HUES48 (cell line): ENCODE results near the gene SPIB.

Source experiments
- H3K27ac ChIP-seq: one replicate; pipeline ENCODE4 v1.7.0; 2013; ENCODE audit warnings: low read depth, low read length, inconsistent platforms
- H3K27me3 ChIP-seq: 2 replicates; pipeline ENCODE4 v1.6.1; 2013; ENCODE audit warnings: mild to moderate bottlenecking, low read length; ENCODE audit not compliant: control insufficient read depth, insufficient read depth
- H3K36me3 ChIP-seq: 2 replicates; pipeline ENCODE4 v1.6.1; 2013; ENCODE audit warnings: low read length; ENCODE audit not compliant: control insufficient read depth, insufficient read depth
- H3K4me1 ChIP-seq: 2 replicates; pipeline ENCODE4 v1.6.1; 2013; ENCODE audit warnings: mild to moderate bottlenecking, low read length; ENCODE audit not compliant: control insufficient read depth, insufficient read depth
- H3K4me3 ChIP-seq: 2 replicates; pipeline ENCODE4 v1.5.1; 2013; ENCODE audit warnings: mild to moderate bottlenecking, low read depth, low read length
- H3K9ac ChIP-seq: 2 replicates; pipeline ENCODE4 v1.6.1; 2013; ENCODE audit warnings: mild to moderate bottlenecking, low read depth, low read length, moderate library complexity
- H3K9me3 ChIP-seq: 2 replicates; pipeline ENCODE4 v1.6.1; 2013; ENCODE audit warnings: low read length; ENCODE audit not compliant: control insufficient read depth, insufficient read depth

Gene SPIB

GRCh38 chr19:50412419-50412818 is 6.3 kb upstream of the SPIB start:
- no peak overlapping the region for H3K4me3 ChIP-seq
- H3K9ac ChIP-seq = no peak overlapping the region
- H3K9me3 ChIP-seq = no peaks in the 10 kb centered on the region
- H3K27me3 ChIP-seq = no peaks in the 10 kb centered on the region
- peaks cover 51% of the 10 kb centered on the region for H3K36me3 ChIP-seq
- no peak overlapping the region for H3K27ac ChIP-seq
- H3K4me1 ChIP-seq = no peaks in the 10 kb centered on the region

GRCh38 chr19:50413096-50413495 is 5.6 kb upstream of the SPIB start:
- H3K4me1 ChIP-seq = no peaks in the 10 kb centered on the region
- peaks cover 48% of the 10 kb centered on the region for H3K36me3 ChIP-seq
- H3K9me3 ChIP-seq = no peaks in the 10 kb centered on the region
- no peak overlapping the region for H3K9ac ChIP-seq
- no peak overlapping the region for H3K27ac ChIP-seq
- H3K27me3 ChIP-seq = no peaks in the 10 kb centered on the region
- H3K4me3 ChIP-seq = no peak overlapping the region

- H3K9ac ChIP-seq = no peak overlapping the region
- H3K36me3 ChIP-seq = peaks cover 45% of the 10 kb centered on the region
- no peaks in the 10 kb centered on the region for H3K27me3 ChIP-seq
- H3K4me3 ChIP-seq = no peak overlapping the region
- no peaks in the 10 kb centered on the region for H3K9me3 ChIP-seq
- H3K27ac ChIP-seq = no peak overlapping the region
- no peaks in the 10 kb centered on the region for H3K4me1 ChIP-seq
These were observed 5.2 kb upstream of the SPIB start for GRCh38 chr19:50413531-50413930.

GRCh38 chr19:50414864-50415660 is 3.7 kb upstream of the SPIB start:
- H3K4me3 ChIP-seq = no peak overlapping the region

GRCh38 chr19:50415661-50416033 is 3.1 kb upstream of the SPIB start:
- Histone ChIP-seq H3K9ac (no peak overlapping the region), H3K4me3 (no peak overlapping the region), H3K27ac (no peak overlapping the region)

More at GRCh38 chr19:50414864-50415660, 3.7 kb upstream of the SPIB start:
- Histone ChIP-seq H3K36me3 (peaks cover 29% of the 10 kb centered on the region), H3K9ac (no peak overlapping the region), H3K27ac (peak overlapping the region; percentile 12), H3K9me3 (no peaks in the 10 kb centered on the region), H3K4me1 (peaks cover 6% of the 10 kb centered on the region; the same call in 1 of the 2 replicates), H3K27me3 (no peaks in the 10 kb centered on the region)

GRCh38 chr19:50416034-50416977 is 2.4 kb upstream of the SPIB start:
- Histone ChIP-seq H3K9me3 (no peaks in the 10 kb centered on the region), H3K4me3 (no peak overlapping the region), H3K4me1 (peaks cover 9% of the 10 kb centered on the region; the same call in 1 of the 2 replicates)

More at GRCh38 chr19:50415661-50416033, 3.1 kb upstream of the SPIB start:
- Histone ChIP-seq H3K27me3 (no peaks in the 10 kb centered on the region), H3K36me3 (peaks cover 24% of the 10 kb centered on the region), H3K4me1 (peaks cover 9% of the 10 kb centered on the region; the same call in 1 of the 2 replicates), H3K9me3 (no peaks in the 10 kb centered on the region)

GRCh38 chr19:50417111-50418081 is 1.3 kb upstream of the SPIB start:
- H3K27me3 ChIP-seq = no peaks in the 10 kb centered on the region
- no peak overlapping the region for H3K9ac ChIP-seq
- no peak overlapping the region for H3K4me3 ChIP-seq
- H3K4me1 ChIP-seq = peaks cover 9% of the 10 kb centered on the region; the same call in 1 of the 2 replicates
- peaks cover 22% of the 10 kb centered on the region for H3K36me3 ChIP-seq
- no peaks in the 10 kb centered on the region for H3K9me3 ChIP-seq
- H3K27ac ChIP-seq = no peak overlapping the region

More at GRCh38 chr19:50416034-50416977, 2.4 kb upstream of the SPIB start:
- no peaks in the 10 kb centered on the region for H3K27me3 ChIP-seq
- no peak overlapping the region for H3K27ac ChIP-seq
- peaks cover 22% of the 10 kb centered on the region for H3K36me3 ChIP-seq
- H3K9ac ChIP-seq = no peak overlapping the region

- peak overlapping the region; percentile 61 for H3K4me3 ChIP-seq
- H3K36me3 ChIP-seq = peaks cover 17% of the 10 kb centered on the region
- H3K27ac ChIP-seq = peak overlapping the region; percentile 50
- H3K27me3 ChIP-seq = no peaks in the 10 kb centered on the region
- no peaks in the 10 kb centered on the region for H3K9me3 ChIP-seq
- H3K4me1 ChIP-seq = peaks cover 9% of the 10 kb centered on the region; the same call in 1 of the 2 replicates
- no peak overlapping the region for H3K9ac ChIP-seq
These were observed 363 bp downstream of the SPIB start for GRCh38 chr19:50419022-50419579.

GRCh38 chr19:50419580-50420035 is 870 bp downstream of the SPIB start:
- H3K27ac ChIP-seq = peak overlapping the region; percentile 50

GRCh38 chr19:50420127-50420526 is 1.4 kb downstream of the SPIB start:
- Histone ChIP-seq H3K27ac (peak overlapping the region; percentile 50), H3K9me3 (no peaks in the 10 kb centered on the region), H3K36me3 (peaks cover 17% of the 10 kb centered on the region), H3K4me3 (peak overlapping the region; percentile 61), H3K9ac (no peak overlapping the region), H3K27me3 (no peaks in the 10 kb centered on the region), H3K4me1 (peaks cover 9% of the 10 kb centered on the region; the same call in 1 of the 2 replicates)

More at GRCh38 chr19:50419580-50420035, 870 bp downstream of the SPIB start:
- peak overlapping the region; percentile 61 for H3K4me3 ChIP-seq
- H3K27me3 ChIP-seq = no peaks in the 10 kb centered on the region
- no peak overlapping the region for H3K9ac ChIP-seq
- H3K36me3 ChIP-seq = peaks cover 18% of the 10 kb centered on the region
- H3K4me1 ChIP-seq = peaks cover 9% of the 10 kb centered on the region; the same call in 1 of the 2 replicates
- H3K9me3 ChIP-seq = no peaks in the 10 kb centered on the region
